KG1 (cell line): ENCODE data around the gene IFFO2.

Experiments used
- DNase-seq: peaks from one replicate; lab custom pipeline; 2025; lab: John Stamatoyannopoulos, UW

IFFO2 gene

DNA sequence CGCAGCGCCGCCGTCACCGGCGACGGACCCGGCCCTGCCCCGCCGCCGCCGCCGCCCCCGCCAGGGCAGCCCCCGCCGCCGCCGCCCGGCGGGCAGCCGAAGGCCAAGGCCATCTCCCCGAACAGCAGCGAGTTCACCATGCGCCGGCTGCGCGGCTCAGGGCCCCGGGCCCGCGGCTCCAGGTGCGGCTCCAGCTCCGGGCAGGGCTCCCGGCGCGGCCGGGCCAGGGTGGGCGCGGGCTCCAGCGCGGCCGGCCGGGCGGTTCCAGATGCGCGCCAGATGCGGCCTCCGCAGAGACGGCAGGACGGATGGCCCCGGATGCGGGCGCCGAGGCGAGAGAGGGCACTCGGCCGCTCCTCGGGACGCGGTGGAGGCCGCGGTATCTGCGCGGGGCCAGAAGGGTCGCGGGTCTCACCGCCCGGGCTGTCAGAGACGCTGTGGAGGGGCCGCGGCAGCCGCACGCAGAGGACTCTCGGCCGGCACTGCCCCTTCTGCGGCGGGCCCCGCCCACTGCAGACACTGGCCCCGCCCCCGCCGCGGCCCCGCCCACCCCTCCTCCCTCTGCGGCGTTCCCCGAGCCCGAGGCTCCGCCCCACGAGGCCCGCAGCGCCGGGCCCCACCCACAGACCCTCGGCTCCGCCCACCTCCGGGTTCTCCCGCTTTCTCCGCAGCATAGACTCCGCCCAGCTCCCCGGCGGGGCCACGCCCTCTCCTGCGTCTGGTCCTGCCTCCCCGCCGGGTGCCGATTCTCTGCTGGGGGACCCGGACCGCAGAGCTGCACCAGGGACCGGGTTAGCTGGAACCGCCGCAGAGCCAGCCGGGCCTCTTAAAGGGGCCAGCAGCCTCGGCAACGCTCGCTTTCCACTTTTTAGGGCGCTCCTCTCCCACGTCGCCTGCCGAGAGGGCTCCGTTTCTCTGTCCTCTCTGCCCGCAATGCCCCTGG lies at the start of gene IFFO2:
Gene IFFO2, minus strand, starts transcription at position 484 of the 943 bp plus-strand sequence. Its CDS starts 344 bp downstream, at position 140.
- peak; percentile 83 for DNase-seq

DNA sequence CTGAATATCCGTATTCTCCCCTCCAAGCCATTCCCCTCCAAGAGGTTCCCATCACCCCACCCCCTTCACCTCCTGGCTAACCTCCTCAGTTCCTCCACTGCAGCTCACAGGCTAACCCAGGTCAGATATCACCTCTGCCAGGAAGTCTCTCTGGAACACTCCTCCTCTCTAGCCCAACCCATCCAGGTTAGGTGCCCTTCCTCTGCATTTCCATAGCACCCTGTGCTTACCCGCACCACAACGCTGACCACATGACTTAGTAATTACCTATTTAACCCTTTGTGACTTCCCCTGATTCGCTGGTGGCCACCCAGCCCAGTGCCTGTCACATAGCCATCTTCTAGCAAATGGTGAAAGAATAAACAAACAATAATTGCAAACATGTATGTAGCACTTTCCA lies 49.5 kb upstream of the IFFO2 start:
- DNase-seq = no peak

DNA sequence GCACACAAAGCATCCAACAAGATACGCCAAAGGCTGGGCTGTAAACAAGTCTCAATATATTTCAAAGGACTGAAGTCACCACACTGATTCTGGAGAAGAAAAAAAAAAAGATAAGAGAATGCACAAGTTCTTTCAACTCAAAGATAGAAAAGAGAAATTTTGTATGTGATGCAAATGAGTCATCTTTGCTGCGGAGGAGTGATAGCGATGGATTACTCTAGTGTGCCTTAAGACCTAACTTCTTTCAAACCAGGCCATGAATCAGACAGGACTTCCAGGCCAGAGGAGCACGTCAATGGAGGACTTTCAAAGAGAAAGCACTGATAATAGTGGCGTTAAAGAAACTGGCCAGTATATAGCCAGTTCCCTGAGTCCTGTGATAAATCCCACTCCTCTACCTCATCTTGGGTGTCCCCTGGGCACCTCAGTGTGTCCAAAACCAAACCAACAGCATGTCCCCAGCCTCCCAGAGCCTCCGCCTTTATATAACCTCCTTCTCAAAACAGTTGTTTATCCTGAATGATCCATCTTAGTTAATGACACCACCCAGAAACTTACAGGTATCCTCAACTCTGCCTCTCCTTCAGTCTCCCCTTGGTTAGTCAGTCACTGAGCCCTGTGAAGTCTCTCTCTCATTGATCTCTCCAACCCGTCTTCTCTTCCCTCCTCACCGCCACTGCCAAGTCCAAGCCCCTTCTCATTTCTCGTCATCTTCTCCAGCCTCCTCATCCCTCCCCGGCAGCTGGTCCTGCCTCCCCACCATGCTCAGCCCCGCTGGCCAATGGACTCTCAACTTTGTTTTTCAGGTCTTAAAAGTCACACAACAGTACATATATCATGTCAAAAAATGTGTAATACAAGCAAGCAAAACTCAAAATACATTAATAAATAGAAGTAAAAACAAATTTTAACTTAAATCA lies 47.2 kb upstream of the IFFO2 start:
- DNase-seq = no peak

DNA sequence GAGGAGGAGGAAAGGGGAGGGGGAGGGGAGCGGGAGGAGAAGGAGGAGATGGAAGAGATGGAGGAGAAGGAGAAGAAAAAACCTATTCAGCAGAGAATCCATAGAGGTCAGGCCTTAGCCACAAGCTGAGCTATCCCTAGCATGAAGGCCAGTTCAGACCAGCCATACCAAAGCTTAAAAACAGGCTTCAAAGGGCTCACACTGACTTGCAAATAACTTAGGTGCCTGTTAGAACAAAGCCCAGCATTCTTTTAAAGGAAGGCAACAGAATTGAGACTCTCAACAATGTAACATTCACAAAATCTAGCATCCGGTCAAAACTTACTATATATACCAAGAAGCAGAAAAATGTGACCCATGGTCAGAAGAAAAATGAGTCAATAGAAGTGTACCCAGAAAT lies 43.6 kb upstream of the IFFO2 start:
- no peak for DNase-seq

DNA sequence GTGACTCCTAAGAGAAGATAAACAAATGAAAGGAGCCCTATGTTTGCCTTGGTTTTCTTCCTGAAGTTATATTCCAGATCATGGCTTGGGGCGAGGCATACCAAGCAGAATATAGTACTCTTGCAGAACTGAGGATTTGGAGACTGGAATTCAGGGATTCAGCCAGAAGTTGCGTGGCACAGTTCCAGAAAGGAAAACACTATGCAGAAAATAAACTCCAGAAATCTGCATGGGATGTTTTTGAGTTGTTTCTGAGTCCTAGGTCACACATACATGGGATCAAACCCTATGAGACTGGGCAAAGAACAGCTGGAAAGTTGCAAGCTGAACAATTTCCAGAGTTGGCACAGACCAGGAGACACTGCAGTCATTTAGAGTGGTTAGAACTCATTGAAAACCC lies 42.9 kb upstream of the IFFO2 start:
- no peak for DNase-seq

DNA sequence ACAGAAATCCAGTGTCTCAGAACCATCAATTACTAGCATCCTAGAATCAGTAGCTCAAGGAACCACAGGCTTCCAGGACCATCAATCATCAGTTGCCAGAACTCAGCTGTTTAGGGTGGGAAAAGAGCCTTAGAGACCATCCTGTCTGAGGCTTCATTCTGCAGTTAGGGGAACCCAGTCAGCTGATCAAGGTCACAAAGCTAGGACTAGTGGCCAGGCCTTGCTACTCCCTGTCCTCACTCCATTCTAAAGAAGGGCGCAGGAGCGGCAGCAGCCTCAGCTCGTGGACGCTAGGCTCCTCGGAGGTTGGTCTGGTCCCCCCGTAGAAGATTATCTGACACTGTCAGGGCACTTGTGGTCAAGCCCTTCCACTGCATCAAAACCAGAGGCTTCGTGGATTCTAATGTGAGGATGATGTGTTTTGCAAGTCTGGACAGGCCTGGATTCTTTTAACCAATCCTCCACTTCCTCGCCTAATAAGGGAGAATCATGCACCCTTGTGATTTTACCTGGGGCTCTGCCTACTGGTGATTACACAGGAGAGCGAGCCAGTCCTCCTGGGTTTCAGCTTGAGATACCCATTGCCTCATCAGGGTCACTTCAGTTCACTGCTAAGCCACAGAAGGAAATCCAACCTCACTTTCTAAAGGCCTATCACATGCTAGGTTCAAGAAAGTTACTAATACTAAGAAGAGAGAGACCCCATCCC lies 41.7 kb upstream of the IFFO2 start:
- DNase-seq = no peak

DNA sequence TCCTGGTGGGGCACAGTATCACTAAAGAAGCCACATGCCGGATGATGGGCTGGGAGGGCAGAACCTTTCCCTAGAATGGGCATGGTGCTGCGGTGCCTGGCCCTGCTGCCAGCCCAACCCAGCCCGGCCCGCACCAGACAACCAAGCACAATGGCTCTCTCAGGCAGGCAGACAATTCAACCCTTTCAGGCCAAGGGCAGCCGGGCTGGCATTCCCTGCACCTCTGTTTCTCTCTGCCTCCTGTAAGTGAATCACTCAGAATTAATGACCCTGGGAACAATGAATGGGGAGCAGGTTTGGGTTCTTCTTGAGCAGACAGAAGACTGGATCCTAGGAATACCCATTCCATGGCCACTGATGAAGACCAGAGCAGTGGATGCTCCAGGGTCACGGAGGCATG lies 41.0 kb upstream of the IFFO2 start:
- DNase-seq = no peak

DNA sequence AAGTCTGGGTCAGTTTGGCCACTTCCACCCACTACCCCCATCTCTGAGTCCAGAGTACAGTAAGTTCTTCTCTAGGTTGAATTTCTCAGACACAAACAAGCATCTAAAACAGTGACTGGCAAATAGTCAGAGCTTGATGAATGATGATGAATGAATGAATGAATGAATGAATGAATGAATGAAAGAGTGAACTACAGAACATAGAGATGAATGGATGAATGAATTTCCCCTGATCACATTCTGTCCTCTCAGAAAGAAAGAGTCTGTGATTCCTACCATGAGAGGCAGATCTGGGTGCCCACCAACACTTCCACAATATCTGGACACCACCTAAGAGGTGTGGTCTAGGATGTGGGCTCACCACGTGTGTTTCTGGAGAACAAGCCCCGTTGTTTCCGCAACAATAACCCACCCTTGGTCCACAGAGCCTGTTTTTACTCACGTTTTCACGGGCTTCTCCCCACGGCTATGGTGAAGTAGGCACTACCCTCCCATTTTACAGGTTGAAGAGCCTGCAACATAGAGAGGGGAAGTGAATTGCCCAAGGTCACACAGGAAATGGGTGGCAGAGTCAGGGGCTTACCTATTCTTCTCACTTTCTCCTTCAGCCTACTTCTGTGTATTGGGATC lies 40.2 kb upstream of the IFFO2 start:
- DNase-seq = no peak

DNA sequence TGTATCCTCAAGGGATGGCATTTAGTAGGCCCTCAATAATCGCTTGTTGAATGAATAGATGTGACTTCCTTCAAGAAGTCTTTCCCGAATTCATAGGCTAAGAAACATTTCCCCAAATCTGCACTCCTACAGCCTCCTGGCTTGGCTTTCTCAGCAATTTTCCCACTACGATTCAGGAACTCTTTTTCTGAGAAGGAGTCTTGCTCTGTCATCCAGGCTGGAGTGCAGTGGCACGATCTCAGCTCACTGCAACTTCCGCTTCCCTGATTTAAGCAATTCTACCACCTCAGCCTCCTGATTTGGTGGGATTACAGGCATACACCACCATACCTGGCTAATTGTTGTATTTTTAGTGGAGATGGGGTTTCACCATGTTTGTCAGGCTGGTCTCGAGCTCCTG lies 37.9 kb upstream of the IFFO2 start:
- DNase-seq = no peak

DNA sequence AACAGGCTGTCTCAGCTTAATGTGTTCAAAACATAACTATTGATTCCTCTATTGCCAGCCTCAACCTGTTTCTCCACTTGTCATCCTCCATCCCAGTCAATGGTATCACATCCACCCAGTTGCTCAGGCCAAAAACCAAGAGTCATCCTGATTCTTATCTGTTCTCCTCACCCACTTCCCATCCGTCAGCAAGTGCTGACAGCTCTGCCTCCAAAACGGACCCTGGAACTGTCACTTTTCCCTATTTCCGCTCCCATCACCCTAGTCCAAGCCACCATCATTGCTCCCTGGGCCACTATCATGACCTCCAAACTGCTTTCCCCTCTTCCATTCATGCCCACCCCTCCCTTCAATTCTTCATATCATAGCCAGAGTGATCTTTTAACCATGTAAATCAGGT lies 36.2 kb upstream of the IFFO2 start:
- DNase-seq = no peak

DNA sequence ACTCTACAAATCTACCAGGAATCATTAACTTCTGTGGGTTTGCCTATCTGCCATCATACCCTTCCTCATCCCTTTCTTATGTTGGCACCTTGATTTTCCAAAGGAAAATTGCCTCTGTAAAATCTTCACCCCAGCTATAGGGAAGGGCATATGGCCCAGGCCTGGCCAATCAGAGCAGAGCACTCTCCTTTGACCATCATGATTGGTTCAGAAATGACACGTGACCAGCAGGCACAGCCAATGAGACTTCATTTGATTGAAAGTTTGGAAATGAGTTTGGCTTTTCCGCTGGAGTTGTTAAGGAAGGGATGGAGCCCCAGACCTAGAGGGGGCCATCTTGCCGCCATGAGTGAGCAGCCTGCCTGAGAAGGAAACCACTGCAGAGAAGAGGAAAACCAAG lies 35.1 kb upstream of the IFFO2 start:
- DNase-seq = no peak

DNA sequence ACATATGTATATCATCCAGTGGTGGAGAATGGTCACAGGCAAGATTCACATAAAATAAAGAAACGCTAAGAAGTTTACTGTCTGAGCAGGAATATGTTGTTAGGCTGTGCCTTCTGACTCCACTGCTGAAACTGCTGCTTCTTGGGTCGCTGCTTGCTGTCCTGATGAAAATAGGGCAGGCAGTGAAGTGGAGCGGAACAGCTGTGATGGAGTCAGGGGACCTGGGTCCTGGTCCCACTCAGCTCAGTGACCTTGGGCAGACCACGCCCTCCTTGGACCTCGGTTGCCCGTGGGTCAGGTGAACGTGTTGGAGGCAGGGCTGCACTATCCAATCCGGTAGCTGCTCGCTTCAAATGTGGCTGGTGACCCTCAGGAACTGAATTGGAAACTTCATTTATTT lies 33.4 kb upstream of the IFFO2 start:
- DNase-seq = no peak

DNA sequence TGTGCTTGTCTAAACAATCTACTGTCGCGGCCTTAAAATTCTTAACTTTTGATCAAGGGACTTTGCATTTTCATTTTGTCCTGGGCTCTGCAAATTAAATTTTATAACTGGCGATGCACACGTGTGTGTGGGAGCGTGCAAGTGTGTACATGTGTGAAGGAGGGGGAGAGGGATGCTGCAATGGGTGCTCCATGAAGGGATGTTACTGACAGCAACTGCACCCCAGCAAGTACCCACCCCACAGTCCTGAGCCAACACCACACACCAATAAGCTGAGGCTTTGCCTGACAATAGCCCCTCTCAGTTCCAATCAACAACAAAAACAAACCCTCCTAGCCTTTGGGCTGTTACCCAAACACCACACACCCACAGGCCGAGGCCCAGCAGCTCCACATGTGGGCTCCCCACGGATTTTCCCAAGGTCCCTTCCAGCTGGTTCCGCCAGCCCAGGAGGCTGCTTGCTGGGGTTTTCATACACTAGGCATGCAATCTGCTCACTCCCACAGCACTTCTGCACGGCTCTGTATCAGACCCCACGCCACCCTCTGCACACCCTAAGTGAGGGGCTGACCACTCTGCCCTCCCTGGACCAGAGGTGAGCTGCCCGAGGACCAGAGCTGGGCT lies 32.8 kb upstream of the IFFO2 start:
- no peak for DNase-seq

DNA sequence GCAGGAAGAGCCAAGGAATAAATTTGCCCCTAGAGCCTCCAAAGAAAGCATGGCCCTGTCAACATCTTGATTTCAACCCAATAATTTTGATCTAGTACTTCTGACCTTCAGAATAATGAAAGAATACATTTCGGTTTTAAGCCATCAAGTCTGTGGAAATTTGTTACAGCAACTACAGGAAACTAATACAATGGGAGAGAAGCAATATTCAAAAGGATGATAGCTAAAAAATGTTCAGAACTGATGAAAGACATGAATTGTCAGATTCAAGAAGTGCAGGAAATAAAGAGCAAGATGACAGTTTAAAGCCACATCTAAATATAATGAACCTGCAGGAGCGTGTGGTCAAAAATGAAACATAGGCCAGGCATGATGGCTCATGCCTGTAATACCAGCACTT lies 24.8 kb upstream of the IFFO2 start:
- no peak for DNase-seq

DNA sequence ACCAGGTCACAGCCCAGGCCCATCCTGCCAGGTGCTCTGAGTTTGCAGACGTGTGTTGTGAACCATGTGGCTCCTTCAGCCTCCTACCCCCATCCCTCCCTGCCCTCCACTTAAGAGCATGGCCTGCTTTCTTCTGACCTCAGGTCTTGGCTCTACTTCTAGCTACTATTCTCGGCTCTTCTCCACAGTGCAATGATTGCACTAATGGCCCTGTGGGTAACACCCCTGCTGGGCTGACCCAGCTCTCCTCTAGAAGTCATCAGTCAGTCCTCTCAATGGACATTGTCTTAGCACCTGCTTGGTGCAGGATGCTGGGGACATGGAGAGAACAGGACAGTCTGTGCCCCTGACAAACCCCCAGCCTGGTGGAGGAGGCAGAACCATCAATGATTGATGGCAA lies 22.2 kb upstream of the IFFO2 start:
- DNase-seq = no peak

DNA sequence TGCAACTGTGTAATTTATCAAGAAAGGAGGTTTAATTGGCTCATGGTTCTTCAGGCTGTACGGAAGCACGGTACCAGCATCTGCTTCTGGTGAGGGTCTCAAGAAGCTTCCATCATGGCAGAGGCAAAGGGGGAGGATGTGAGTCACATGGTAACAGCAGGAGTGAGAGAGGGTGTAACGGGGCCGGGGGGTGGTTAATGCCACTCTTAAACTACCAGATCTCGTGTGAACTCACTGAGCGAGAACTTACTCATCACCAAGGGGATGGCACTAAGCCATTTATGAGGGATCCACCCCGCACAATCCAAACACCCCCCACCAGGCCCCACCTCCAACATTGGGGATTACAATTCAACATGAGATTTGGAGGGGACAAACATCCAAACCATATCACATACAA lies 21.0 kb upstream of the IFFO2 start:
- no peak for DNase-seq

DNA sequence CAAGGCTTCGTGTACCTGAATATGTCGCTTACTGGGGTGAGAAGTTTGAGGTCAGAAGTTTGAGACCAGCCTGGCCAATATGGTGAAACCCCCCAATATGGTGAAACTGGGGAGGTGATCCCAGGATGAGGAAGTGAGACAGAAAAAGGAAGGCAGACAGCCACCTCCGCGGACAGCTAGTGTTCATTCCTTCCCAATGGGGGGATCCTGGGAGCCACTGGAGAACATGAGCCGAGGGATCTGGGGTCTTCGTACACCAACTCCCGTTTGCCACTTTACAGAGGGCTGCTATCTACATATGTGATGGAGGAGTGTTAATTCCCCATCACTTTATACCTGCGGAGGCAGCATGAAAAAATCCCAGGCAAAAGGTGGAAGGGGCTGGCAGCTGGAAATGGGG lies 19.6 kb upstream of the IFFO2 start:
- no peak for DNase-seq

DNA sequence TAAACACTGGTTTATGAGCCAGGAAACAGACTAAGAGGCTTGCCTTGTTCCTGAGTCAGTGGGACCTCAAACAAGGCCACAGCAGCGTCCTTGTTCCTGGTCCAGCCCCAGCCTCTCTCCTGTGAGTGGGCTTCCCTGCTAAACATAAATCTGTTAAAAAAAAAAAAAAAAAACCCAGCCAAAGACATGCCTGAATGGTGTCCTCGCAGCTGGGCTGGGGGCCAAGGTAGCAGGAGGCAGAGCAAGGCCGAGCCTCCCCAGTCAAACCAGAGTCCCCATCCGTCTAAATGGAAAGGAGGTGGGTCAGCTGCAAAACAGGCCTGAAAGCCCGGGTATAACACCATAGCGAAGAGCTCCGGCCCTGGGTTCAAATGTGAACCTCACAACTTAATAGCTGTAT lies 18.1 kb upstream of the IFFO2 start:
- DNase-seq = no peak

DNA sequence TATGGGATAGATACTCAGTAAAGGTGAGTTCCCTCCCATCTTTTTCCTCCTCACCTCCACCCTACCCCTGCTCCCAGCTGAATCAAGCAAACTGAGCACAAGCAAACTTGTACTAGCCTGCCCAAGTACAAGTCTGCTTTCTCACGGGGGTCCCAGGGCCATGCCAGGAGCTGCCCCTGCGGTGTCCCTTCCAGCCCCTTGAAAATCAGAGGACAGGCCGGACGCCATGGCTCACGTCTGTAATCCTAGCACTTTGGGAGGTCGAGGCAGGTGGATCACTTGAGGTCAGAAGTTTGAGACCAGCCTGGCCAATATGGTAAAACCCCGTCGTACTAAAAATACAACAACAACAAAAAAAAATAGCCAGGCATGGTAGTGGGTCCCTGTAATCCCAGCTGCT lies 17.5 kb upstream of the IFFO2 start:
- DNase-seq = no peak

DNA sequence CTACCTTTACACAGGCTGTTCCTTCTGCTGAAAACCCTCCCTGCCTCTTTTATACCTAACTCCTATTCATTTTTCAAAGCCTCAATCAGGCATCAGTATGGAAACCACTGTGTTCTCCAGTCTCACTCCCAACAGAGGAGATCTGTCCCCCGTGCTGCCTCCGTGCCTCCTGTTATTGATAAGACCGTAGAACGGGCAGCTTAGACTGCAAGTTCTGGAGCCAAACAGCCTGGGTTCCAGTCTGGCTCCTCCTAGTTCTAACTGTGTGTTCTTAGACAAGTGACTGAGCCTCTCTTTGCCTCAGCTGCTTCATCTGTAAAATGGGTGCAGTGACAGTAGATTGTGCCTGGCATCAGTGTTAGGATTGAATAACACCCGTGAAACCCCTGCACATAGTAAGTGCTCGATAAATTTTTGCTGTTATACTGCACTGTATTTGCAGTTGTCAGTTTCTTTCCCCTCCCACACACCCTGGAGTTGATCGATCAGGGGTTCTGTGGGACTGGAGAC lies 17.0 kb upstream of the IFFO2 start:
- DNase-seq = no peak

DNA sequence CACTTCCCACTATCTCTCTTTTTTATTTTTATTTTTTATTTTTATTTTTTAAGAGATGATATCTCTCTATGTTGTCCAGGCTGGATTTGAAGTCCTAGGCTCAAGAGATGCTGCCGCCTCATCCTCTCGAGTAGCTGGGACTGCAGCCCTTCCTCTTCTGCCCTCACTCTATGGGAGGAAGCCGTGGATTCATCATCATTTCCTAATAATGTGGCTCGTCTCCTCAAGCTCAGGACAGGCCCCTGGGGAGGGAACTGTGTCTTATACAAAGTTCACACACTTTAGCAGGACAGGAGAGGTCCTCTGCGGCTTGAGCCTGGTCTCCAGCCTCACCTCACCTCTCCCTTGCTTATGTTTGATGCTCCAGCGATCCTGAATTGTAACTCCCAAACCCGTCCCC lies 16.5 kb upstream of the IFFO2 start:
- DNase-seq = no peak
